GM19043 (cell line): ENCODE results near the gene PRAMEF11.

Experiments used
- ATAC-seq: cut with Tn5 transposase; IDR thresholded peaks from one replicate; pipeline ENCODE4 v1.9.1; 2021; ENCODE audit warnings: low read depth; ENCODE audit not compliant: unreplicated experiment

The PRAMEF11 gene

DNA sequence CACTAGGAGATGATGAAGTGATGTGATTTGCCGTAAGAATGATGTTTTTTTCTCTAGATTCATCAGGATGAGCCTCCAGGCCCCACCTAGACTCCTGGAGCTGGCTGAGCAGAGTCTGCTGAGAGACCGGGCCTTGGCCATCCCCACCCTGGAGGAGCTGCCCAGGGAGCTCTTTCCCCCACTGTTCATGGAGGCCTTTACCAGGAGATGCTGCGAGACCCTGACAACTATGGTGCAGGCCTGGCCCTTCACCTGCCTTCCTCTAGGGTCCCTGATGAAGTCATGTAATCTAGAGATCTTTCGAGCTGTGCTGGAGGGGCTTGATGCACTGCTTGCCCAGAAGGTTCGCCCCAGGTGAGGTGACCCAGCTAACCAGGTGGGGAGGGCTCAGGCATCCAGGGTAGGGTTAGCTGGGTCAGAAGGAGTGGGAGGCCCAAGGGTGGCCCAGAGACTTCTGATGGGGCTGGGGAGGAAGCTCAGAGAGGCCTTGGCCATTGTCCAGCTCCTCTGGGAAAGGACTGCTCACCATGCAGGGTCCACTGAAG is 56.3 kb downstream of the PRAMEF11 start:
- ATAC-seq, result no peak
